ENCODE data around the gene CAVIN2.
A peak's percentile ranks its signal among the peaks of the same experiment; 100 is the strongest.

CAVIN2 gene

GRCh38 chr2:191836853-191837769 lies 9.8 kb downstream of the CAVIN2 start:
- DNase-seq = no peak

- DNase-seq = no peak
Measured at GRCh38 chr2:191836471-191836852, 10.4 kb downstream of the CAVIN2 start.

GRCh38 chr2:191835539-191836350 lies 11.1 kb downstream of the CAVIN2 start:
- DNase-seq = no peak

GRCh38 chr2:191835100-191835499 lies 11.8 kb downstream of the CAVIN2 start:
- DNase-seq = no peak

GRCh38 chr2:191833356-191833755 lies 13.5 kb downstream of the CAVIN2 start:
- no peak for DNase-seq

GRCh38 chr2:191832668-191833067 lies 14.2 kb downstream of the CAVIN2 start:
- DNase-seq = no peak

- no peak for DNase-seq
Measured at GRCh38 chr2:191831410-191831994, 15.4 kb downstream of the CAVIN2 start.

- DNase-seq = no peak
Measured at GRCh38 chr2:191824398-191824797, 22.5 kb downstream of the CAVIN2 start.

- no peak for DNase-seq
Measured at GRCh38 chr2:191821078-191821477, 25.8 kb downstream of the CAVIN2 start.

- no peak for DNase-seq
Measured at GRCh38 chr2:191818725-191819350, 28.1 kb downstream of the CAVIN2 start.

- DNase-seq = no peak
Measured at GRCh38 chr2:191818133-191818532, 28.8 kb downstream of the CAVIN2 start.

- no peak for DNase-seq
Measured at GRCh38 chr2:191815010-191815409, 31.9 kb downstream of the CAVIN2 start.

GRCh38 chr2:191813943-191814342 lies 32.9 kb downstream of the CAVIN2 start:
- no peak for DNase-seq

GRCh38 chr2:191811807-191812602 lies 34.9 kb downstream of the CAVIN2 start:
- DNase-seq = peak; percentile 64

- no peak for DNase-seq
Measured at GRCh38 chr2:191806396-191806795, 40.5 kb downstream of the CAVIN2 start.

GRCh38 chr2:191804766-191805165 lies 42.1 kb downstream of the CAVIN2 start:
- DNase-seq = no peak

GRCh38 chr2:191803007-191803406 lies 43.9 kb downstream of the CAVIN2 start:
- DNase-seq = no peak

GRCh38 chr2:191802180-191802579 lies 44.7 kb downstream of the CAVIN2 start:
- no peak for DNase-seq

GRCh38 chr2:191800874-191801273 lies 46.0 kb downstream of the CAVIN2 start:
- no peak for DNase-seq

- DNase-seq = no peak
Measured at GRCh38 chr2:191799526-191799925, 47.4 kb downstream of the CAVIN2 start.

GRCh38 chr2:191797942-191798876 lies 48.7 kb downstream of the CAVIN2 start:
- DNase-seq = no peak

All from DMS153 (cell line).